ENCODE measurements around the gene PPIA.
"Not testable (repeated sequence)": the region's sequence is repeated elsewhere in the genome, so short reads cannot be mapped to it uniquely, and the experiment has no call there.

DNA sequence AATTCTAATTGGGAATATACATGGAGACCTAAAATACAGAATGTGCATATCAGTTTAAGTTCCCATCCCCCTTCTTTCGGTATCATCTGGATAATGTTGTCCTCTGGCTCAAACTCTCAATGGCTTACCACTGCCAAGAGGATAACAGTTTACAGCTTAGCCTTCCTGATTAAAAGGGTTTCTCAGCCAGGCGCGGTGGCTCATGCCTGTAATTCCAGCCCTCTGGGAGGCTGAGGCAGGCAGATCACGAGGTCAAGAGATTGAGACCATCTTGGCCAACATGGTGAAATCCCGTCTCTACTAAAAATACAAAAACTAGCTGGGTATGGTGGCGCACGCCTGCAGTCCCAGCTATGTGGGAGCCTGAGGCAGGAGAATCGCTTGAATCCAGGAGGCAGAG, 46.2 kb downstream of the PPIA start:
- TF ChIP-seq, protein P1, sequence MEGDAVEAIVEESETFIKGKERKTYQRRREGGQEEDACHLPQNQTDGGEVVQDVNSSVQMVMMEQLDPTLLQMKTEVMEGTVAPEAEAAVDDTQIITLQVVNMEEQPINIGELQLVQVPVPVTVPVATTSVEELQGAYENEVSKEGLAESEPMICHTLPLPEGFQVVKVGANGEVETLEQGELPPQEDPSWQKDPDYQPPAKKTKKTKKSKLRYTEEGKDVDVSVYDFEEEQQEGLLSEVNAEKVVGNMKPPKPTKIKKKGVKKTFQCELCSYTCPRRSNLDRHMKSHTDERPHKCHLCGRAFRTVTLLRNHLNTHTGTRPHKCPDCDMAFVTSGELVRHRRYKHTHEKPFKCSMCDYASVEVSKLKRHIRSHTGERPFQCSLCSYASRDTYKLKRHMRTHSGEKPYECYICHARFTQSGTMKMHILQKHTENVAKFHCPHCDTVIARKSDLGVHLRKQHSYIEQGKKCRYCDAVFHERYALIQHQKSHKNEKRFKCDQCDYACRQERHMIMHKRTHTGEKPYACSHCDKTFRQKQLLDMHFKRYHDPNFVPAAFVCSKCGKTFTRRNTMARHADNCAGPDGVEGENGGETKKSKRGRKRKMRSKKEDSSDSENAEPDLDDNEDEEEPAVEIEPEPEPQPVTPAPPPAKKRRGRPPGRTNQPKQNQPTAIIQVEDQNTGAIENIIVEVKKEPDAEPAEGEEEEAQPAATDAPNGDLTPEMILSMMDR (IDR thresholded peaks at IDR 0.05), result not testable (repeated sequence)
- TF ChIP-seq EZH2 (IDR thresholded peaks at IDR 0.05; ENCODE audit: borderline replicate concordance, insufficient read depth, low read depth, low read length, poor library complexity, severe bottlenecking), result not testable (repeated sequence)

All from B cell (primary cell).